SU-DHL-6 (cell line): ENCODE results near the gene SLC38A10.

Experiments used
- H2AFZ ChIP-seq: fragments of 200-600 bp; sonication (generic); 2 replicates; pipeline ENCODE4 v1.6.1; 2014; ENCODE audit warnings: low read depth, mild to moderate bottlenecking, moderate library complexity, mixed read lengths, antibody characterized with exemption, low read length; ENCODE audit not compliant: severe bottlenecking
- H3F3A ChIP-seq: fragments of 200-600 bp; shearing (Covaris generic); 2 replicates; pipeline ENCODE4 v1.6.0; 2016; ENCODE audit warnings: antibody characterized with exemption, mild to moderate bottlenecking; ENCODE audit not compliant: insufficient read depth
- H3K27ac ChIP-seq: fragments of 200-600 bp; sonication (generic); 2 replicates; pipeline ENCODE4 v1.5.1; 2016; ENCODE audit warnings: low read depth, mild to moderate bottlenecking, low read length, moderate library complexity, mixed read lengths
- H3K27me3 ChIP-seq: fragments of 200-600 bp; sonication (generic), shearing (Covaris generic); 2 replicates; pipeline ENCODE4 v1.6.0; 2014; ENCODE audit warnings: mild to moderate bottlenecking, low read length
- H3K36me3 ChIP-seq: fragments of 200-600 bp; sonication (generic); 2 replicates; pipeline ENCODE4 v1.6.1; 2014; ENCODE audit warnings: mild to moderate bottlenecking, low read length, mixed read lengths
- H3K4me2 ChIP-seq: fragments of 300-600, 200-600 bp; shearing (Covaris generic), sonication (generic); 2 replicates; pipeline ENCODE4 v1.6.0; 2014; ENCODE audit warnings: low read length, low read depth, mild to moderate bottlenecking; ENCODE audit not compliant: poor library complexity, severe bottlenecking
- H3K4me3 ChIP-seq: fragments of 200-600 bp; sonication (generic); 2 replicates; pipeline ENCODE4 v1.5.1; 2014; ENCODE audit warnings: antibody characterized with exemption, low read length, mild to moderate bottlenecking, mixed read lengths; ENCODE audit not compliant: insufficient read depth, poor library complexity, severe bottlenecking
- H3K79me2 ChIP-seq: fragments of 200-600 bp; sonication (generic); 2 replicates; pipeline ENCODE4 v1.6.1; 2014; ENCODE audit warnings: mild to moderate bottlenecking, low read length, moderate library complexity; ENCODE audit not compliant: insufficient read depth
- H3K9ac ChIP-seq: fragments of 200-600 bp; sonication (generic); 2 replicates; pipeline ENCODE4 v1.7.0; 2014; ENCODE audit warnings: mild to moderate bottlenecking, low read length
- H3K9me2 ChIP-seq: fragments of 200-600 bp; sonication (generic); replicated peaks from 2 replicates; pipeline ENCODE4 v1.6.1; 2014; ENCODE audit warnings: low read length; ENCODE audit not compliant: insufficient read depth
- H3K9me3 ChIP-seq: fragments of 200-600 bp; sonication (generic); 2 replicates; pipeline ENCODE4 v1.6.1; 2014; ENCODE audit warnings: low read length, mixed read lengths; ENCODE audit not compliant: insufficient read depth
- H4K20me1 ChIP-seq: fragments of 200-600 bp; sonication (generic); 2 replicates; pipeline ENCODE4 v1.6.1; 2014; ENCODE audit warnings: low read depth, mild to moderate bottlenecking, antibody characterized with exemption, low read length, moderate library complexity, mixed read lengths
- CTCF ChIP-seq: fragments of 200-600 bp; sonication (generic); IDR thresholded peaks from one replicate; pipeline ENCODE4 v1.5.1; 2017; ENCODE audit warnings: antibody characterized with exemption, mild to moderate bottlenecking, low read length, moderate library complexity; ENCODE audit not compliant: insufficient read depth, poor library complexity, severe bottlenecking
- EZH2phosphoT487 ChIP-seq: fragments of 200-600 bp; sonication (generic), shearing (Covaris generic); conservative IDR thresholded peaks from 2 replicates; pipeline ENCODE4 v1.6.1; 2018; ENCODE audit warnings: mild to moderate bottlenecking, antibody characterized with exemption, low read length, moderate library complexity, mixed read lengths

The SLC38A10 gene

GRCh38 chr17:81245665-81246342 is 49.3 kb downstream of the SLC38A10 start:
- TF ChIP-seq EZH2phosphoT487 (no peak), CTCF (no peak)
- no peaks in the 10 kb centered on the region for H3K36me3 ChIP-seq
- no peaks in the 10 kb centered on the region for H3K9me2 ChIP-seq
- H3K4me3 ChIP-seq: no peak overlapping the region
- H3K27me3 ChIP-seq: no peaks in the 10 kb centered on the region
- no peaks in the 10 kb centered on the region for H4K20me1 ChIP-seq
- H3F3A ChIP-seq: 0 out of 2 replicates have a peak, but pooled peaks cover 5% of the 10 kb centered on the region
- no peak overlapping the region for H3K9ac ChIP-seq
- no peaks in the 10 kb centered on the region for H3K9me3 ChIP-seq
- no peak overlapping the region for H3K27ac ChIP-seq
- H2AFZ ChIP-seq: no peak overlapping the region
- peaks cover 5% of the 10 kb centered on the region for H3K79me2 ChIP-seq
- H3K4me2 ChIP-seq: no peak overlapping the region

GRCh38 chr17:81245024-81245664 is 50.0 kb downstream of the SLC38A10 start:
- H3K4me3 ChIP-seq: no peak overlapping the region
- H3K9me3 ChIP-seq: no peaks in the 10 kb centered on the region
- no peak overlapping the region for H2AFZ ChIP-seq
- peaks cover 11% of the 10 kb centered on the region for H3K79me2 ChIP-seq
- H3K27me3 ChIP-seq: no peaks in the 10 kb centered on the region
- no peak overlapping the region for H3K4me2 ChIP-seq
- no peaks in the 10 kb centered on the region for H3K36me3 ChIP-seq
- H3K9ac ChIP-seq: no peak overlapping the region
- H4K20me1 ChIP-seq: no peaks in the 10 kb centered on the region
- 0 out of 2 replicates have a peak, but pooled peaks cover 7% of the 10 kb centered on the region for H3F3A ChIP-seq
- TF ChIP-seq EZH2phosphoT487: no peak
- no peak for TF ChIP-seq CTCF
- no peaks in the 10 kb centered on the region for H3K9me2 ChIP-seq
- H3K27ac ChIP-seq: no peak overlapping the region

GRCh38 chr17:81244358-81245023 is 50.6 kb downstream of the SLC38A10 start:
- no peak overlapping the region for H3K4me3 ChIP-seq
- no peaks in the 10 kb centered on the region for H3K36me3 ChIP-seq
- no peak overlapping the region for H3K9ac ChIP-seq
- no peak overlapping the region for H2AFZ ChIP-seq
- peaks cover 18% of the 10 kb centered on the region for H3K79me2 ChIP-seq
- no peak overlapping the region for H3K4me2 ChIP-seq
- TF ChIP-seq CTCF (no peak), EZH2phosphoT487 (no peak)
- H3K27ac ChIP-seq: no peak overlapping the region
- H3K9me3 ChIP-seq: no peaks in the 10 kb centered on the region
- no peaks in the 10 kb centered on the region for H3K27me3 ChIP-seq
- 0 out of 2 replicates have a peak, but pooled peaks cover 7% of the 10 kb centered on the region for H3F3A ChIP-seq
- no peaks in the 10 kb centered on the region for H4K20me1 ChIP-seq
- no peaks in the 10 kb centered on the region for H3K9me2 ChIP-seq
